K562 (cell line): ENCODE results near the gene TMEM205. TPM values are rescaled to one million over a fixed set of nuclear protein-coding genes. Genes with fewer than 3 reads are reported as not detected.

Source experiments
- E2F3 ChIP-seq: fragments of 250-450 bp; sonication (Bioruptor Pico); IDR thresholded peaks from 2 replicates; pipeline ENCODE4 v1.4.0; 2020; ENCODE audit warnings: mild to moderate bottlenecking
- FUS ChIP-seq: fragments of 200-400 bp; formaldehyde crosslinking; optimal IDR thresholded peaks from 2 replicates; pipeline ENCODE3; 2017; ENCODE audit warnings: low read depth, low read length
- HSF4 ChIP-seq: fragments of 250-450 bp; sonication (Bioruptor Pico); IDR thresholded peaks from 2 replicates; pipeline ENCODE4 v2.1.2; 2022; ENCODE audit warnings: mild to moderate bottlenecking, moderate library complexity, borderline replicate concordance
- KLF6 ChIP-seq: fragments of 250-450 bp; sonication (Bioruptor Pico); IDR thresholded peaks from 2 replicates; pipeline ENCODE4 v1.4.0; 2020; ENCODE audit warnings: mild to moderate bottlenecking, moderate library complexity, borderline replicate concordance
- MYC ChIP-seq, 2 experiments: fragments of 250-450 bp in 1 of 2; sonication (Bioruptor Pico) in 1 of 2; IDR thresholded peaks; 2 replicates each; pipeline versions ENCODE4 v1.5.1 to v1.6.1; 2012 to 2021; ENCODE audit warnings: low read depth in 2 of 2, borderline replicate concordance in 1 of 2, improper control_type of control experiment in 1 of 2, low read length in 1 of 2, mild to moderate bottlenecking in 1 of 2, moderate library complexity in 1 of 2
- NCOA1 ChIP-seq: fragments of 450-650 bp; IDR thresholded peaks from 2 replicates; pipeline ENCODE4 v1.6.1; 2016; ENCODE audit warnings: low read depth
- NR2C2 ChIP-seq, 2 experiments: fragments of 200-800 bp in 1 of 2; sonication (Bioruptor generic) in 1 of 2; sonication (generic) in 1 of 2; formaldehyde crosslinking in 1 of 2; IDR thresholded peaks; 2 replicates each; pipeline versions ENCODE4 v1.6.1 to v1.8.0; 2016 to 2022; ENCODE audit warnings: mild to moderate bottlenecking in 1 of 2, missing compliant biosample characterization in 1 of 2, missing genetic modification characterization in 1 of 2, missing genetic modification reagents in 1 of 2
- POLR2AphosphoS2 ChIP-seq: IDR thresholded peaks from 2 replicates; pipeline ENCODE4 v1.6.1; 2012; ENCODE audit warnings: low read length, improper control_type of control experiment
- POLR3G ChIP-seq: IDR thresholded peaks from 2 replicates; pipeline ENCODE4 v1.6.1; 2011; ENCODE audit not compliant: insufficient read length, insufficient replicate concordance; ENCODE audit errors: extremely low read depth
- TCF7 ChIP-seq: sonication (generic); IDR thresholded peaks from 2 replicates; pipeline ENCODE4 v1.6.1; 2016; ENCODE audit warnings: antibody characterized with exemption, borderline replicate concordance
- TEAD1 ChIP-seq, 2 experiments: fragments of 450-650 bp in 1 of 2; sonication (generic) in 1 of 2; formaldehyde crosslinking; IDR thresholded peaks; 2 replicates each; pipeline versions ENCODE4 v1.4.0 to v1.8.0; 2020 to 2022; ENCODE audit warnings: mild to moderate bottlenecking in 2 of 2, missing genetic modification reagents in 1 of 2
- THAP12 ChIP-seq: fragments of 250-450 bp; sonication (Bioruptor Pico); IDR thresholded peaks from 2 replicates; pipeline ENCODE4 v1.9.0; 2021; ENCODE audit warnings: mild to moderate bottlenecking, inconsistent platforms
- XRCC4 ChIP-seq: IDR thresholded peaks from one replicate; pipeline ENCODE4 v1.6.1; 2011; ENCODE audit not compliant: insufficient read depth, insufficient read length; ENCODE audit errors: extremely low read depth
- ZBTB12 ChIP-seq: fragments of 250-450 bp; sonication (Bioruptor Pico); IDR thresholded peaks from 2 replicates; pipeline ENCODE4 v1.4.0; 2020
- ZBTB49 ChIP-seq: sonication (generic); formaldehyde crosslinking; IDR thresholded peaks from 2 replicates; pipeline ENCODE4 v1.8.0; 2022; ENCODE audit warnings: missing genetic modification reagents, mild to moderate bottlenecking, borderline replicate concordance
- ZNF165 ChIP-seq: fragments of 250-450 bp; sonication (Bioruptor Pico); IDR thresholded peaks from 2 replicates; pipeline ENCODE4 v1.4.0; 2020; ENCODE audit warnings: borderline replicate concordance
- ZNF24 ChIP-seq: fragments of 450-650 bp; IDR thresholded peaks from 2 replicates; pipeline ENCODE4 v1.6.1; 2016
- ZNF282 ChIP-seq: sonication (generic); formaldehyde crosslinking; IDR thresholded peaks from 2 replicates; pipeline ENCODE4 v1.8.1; 2023; ENCODE audit warnings: missing genetic modification reagents
- polyA plus RNA-seq, 8 experiments: library from polyadenylated mRNA; depleted of rRNA in 4 of 8; stranded (reverse) in 5 of 8; unstranded in 3 of 8; fragments of >200 nt; fragmentation: Nextera tagmentation in 2 of 8; fragmentation: Illumina TruSeq in 1 of 8; extraction: Ambion mirVana in 2 of 8; extraction: Trizol in 1 of 8; gene quantifications; 2 replicates each; pipeline versions ENCODE4 v1.2.1 to v1.2.3, GENCODE V29; 2011 to 2014; ENCODE audit warnings: inconsistent platforms in 1 of 8, missing spikeins in 1 of 8
- total RNA-seq, 7 experiments: library from RNA; depleted of rRNA in 6 of 7; stranded (reverse); fragments of >200 nt in 6 of 7; fragmentation: Illumina TruSeq in 2 of 7; extraction: Trizol in 2 of 7; gene quantifications; 2 replicates each; pipeline versions ENCODE4 v1.2.1 to v1.2.3, GENCODE V29; 2011 to 2021; ENCODE audit warnings: low replicate concordance in 1 of 7
- TF ChIP-seq, protein P1 (sequence below): fragments of 250-450 bp; sonication (Bioruptor Pico); IDR thresholded peaks from 2 replicates; pipeline ENCODE4 v1.8.0; 2021; ENCODE audit warnings: moderate library complexity, mild to moderate bottlenecking, inconsistent platforms

Gene TMEM205
- total and polyA plus RNA-seq, 9 of the 15 experiments (the other 6 are each of a cell fraction or from before 2014, with no cell fraction given) = 21.3 to 81.5 (median 44.1) TPM

DNA sequence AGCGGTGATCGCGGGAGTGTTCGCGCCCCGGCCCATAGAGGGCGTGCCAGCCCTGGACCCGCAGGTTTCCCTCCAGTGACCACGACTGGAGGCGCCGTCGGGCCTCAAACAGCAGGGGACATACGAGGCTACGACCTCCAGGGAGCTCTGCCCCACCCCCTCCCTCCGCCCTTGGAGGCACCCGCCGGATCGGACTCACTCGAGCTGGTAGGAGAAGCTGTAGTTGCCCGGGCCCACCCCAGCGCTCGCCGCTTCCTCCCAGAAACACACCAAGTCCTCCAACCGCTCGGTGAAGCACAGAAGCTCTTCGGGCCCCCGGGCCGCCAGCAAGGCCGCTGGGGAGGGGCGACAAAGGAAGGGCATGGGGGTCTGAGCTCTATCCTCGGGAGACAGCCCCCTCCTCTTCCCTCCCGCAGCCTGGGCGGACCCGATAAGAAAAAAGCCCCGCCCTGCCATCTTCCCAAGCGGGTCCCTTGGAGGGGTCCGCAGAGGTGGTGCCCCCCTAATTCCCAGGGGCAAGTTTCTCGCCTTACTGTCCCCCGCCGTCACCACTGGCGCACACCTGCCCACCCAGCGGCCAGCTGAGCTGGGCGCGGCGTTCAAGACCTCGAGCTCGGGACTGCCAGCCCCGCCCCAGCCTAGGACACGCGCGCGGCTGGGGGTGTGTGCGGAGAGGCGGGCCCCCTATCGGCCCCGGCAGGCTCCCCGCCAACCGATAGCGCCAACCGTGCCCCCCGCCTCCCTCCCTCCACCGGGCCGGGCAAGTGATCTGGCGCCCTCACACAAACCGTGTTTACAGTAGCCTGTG lies 37.0 kb upstream of the TMEM205 start (continued):
- TF ChIP-seq ZBTB49 (CRISPR knock-in tag) (no peak), E2F3 (CRISPR knock-in tag) (no peak), HSF4 (CRISPR knock-in tag) (no peak), ZNF282 (peak; percentile 59; the same call in 1 of the 2 replicates), TCF7 (no peak), TEAD1 (CRISPR knock-in tag; IDR thresholded peaks at IDR 0.05) (peak in 1 of 2 experiments; percentile 88; a peak in 2 of 4 replicates), MYC (IDR thresholded peaks at IDR 0.05; ENCODE audit: low read depth, low read length) (peak; percentile 57; the same call in 1 of the 2 replicates), MYC (CRISPR knock-in tag; IDR thresholded peaks at IDR 0.05; ENCODE audit: borderline replicate concordance, low read depth) (0 out of 2 replicates have a peak, but pooled peaks have one; percentile 61), POLR3G (no peak), NR2C2 (CRISPR knock-in tag; IDR thresholded peaks at IDR 0.05) (no peak), NR2C2 (tag; IDR thresholded peaks at IDR 0.05) (no peak), NCOA1 (no peak; the same call in 1 of the 2 replicates), KLF6 (no peak), ZNF24 (no peak; the same call in 1 of the 2 replicates), ZBTB12 (CRISPR knock-in tag) (no peak), THAP12 (CRISPR knock-in tag) (peak; percentile 52; the same call in 1 of the 2 replicates), ZNF165 (CRISPR knock-in tag) (no peak), XRCC4 (no peak), POLR2AphosphoS2 (no peak), FUS (no peak)
- TF ChIP-seq, protein P1, sequence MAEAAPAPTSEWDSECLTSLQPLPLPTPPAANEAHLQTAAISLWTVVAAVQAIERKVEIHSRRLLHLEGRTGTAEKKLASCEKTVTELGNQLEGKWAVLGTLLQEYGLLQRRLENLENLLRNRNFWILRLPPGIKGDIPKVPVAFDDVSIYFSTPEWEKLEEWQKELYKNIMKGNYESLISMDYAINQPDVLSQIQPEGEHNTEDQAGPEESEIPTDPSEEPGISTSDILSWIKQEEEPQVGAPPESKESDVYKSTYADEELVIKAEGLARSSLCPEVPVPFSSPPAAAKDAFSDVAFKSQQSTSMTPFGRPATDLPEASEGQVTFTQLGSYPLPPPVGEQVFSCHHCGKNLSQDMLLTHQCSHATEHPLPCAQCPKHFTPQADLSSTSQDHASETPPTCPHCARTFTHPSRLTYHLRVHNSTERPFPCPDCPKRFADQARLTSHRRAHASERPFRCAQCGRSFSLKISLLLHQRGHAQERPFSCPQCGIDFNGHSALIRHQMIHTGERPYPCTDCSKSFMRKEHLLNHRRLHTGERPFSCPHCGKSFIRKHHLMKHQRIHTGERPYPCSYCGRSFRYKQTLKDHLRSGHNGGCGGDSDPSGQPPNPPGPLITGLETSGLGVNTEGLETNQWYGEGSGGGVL (CRISPR knock-in tag) = no peak
